GM18870 (cell line): ENCODE measurements around the gene ECSIT.
"Not testable (repeated sequence)": the region's sequence is repeated elsewhere in the genome, so short reads cannot be mapped to it uniquely, and the experiment has no call there.

Source experiments
- ATAC-seq: cut with Tn5 transposase; IDR thresholded peaks from one replicate; pipeline ENCODE4 v1.9.1; 2021; ENCODE audit warnings: moderate library complexity; ENCODE audit not compliant: unreplicated experiment

Gene ECSIT, protein sequence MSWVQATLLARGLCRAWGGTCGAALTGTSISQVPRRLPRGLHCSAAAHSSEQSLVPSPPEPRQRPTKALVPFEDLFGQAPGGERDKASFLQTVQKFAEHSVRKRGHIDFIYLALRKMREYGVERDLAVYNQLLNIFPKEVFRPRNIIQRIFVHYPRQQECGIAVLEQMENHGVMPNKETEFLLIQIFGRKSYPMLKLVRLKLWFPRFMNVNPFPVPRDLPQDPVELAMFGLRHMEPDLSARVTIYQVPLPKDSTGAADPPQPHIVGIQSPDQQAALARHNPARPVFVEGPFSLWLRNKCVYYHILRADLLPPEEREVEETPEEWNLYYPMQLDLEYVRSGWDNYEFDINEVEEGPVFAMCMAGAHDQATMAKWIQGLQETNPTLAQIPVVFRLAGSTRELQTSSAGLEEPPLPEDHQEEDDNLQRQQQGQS

GRCh38 chr19:11528551-11529341, at the start of gene ECSIT:
Gene ECSIT, minus strand, starts transcription at chr19:11529134. Its CDS starts 9,964 bp downstream, at chr19:11519170.
- ATAC-seq = peak; percentile 82

- no peak for ATAC-seq
Observed at GRCh38 chr19:11577451-11578257, 48.7 kb upstream of the ECSIT start, which contains the start of gene ACP5. Gene ACP5, minus strand, starts transcription at chr19:11577645. Its CDS starts 328 bp downstream, at chr19:11577317.

- ATAC-seq = no peak
Observed at GRCh38 chr19:11576227-11576626, 47.3 kb upstream of the ECSIT start.

GRCh38 chr19:11574689-11575088, 45.8 kb upstream of the ECSIT start:
- ATAC-seq = no peak

- ATAC-seq = not testable (repeated sequence)
Observed at GRCh38 chr19:11573763-11574162, 44.8 kb upstream of the ECSIT start.

- ATAC-seq = not testable (repeated sequence)
Observed at GRCh38 chr19:11573354-11573753, 44.4 kb upstream of the ECSIT start.

DNA sequence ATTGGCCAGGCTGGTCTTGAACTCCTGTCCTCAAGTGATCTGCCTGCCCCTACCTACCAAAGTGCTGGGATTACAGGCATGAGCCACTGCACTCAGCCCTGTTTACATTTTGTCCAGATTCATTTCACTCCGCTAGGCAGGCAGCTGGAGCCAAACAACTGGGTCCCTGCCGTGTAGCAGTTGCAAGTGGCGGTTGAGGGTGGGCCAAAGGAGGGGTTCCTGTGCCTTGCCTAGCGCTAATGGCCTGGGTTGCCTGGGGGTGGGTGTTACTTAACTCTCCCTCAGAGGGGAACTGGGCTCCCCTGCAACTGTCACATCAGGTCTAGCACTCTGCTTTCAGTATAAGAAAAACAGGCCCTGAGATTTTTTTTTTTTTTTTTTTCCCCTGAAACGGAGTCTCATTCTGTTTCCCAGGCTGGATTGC, 41.1 kb upstream of the ECSIT start:
- no peak for ATAC-seq

DNA sequence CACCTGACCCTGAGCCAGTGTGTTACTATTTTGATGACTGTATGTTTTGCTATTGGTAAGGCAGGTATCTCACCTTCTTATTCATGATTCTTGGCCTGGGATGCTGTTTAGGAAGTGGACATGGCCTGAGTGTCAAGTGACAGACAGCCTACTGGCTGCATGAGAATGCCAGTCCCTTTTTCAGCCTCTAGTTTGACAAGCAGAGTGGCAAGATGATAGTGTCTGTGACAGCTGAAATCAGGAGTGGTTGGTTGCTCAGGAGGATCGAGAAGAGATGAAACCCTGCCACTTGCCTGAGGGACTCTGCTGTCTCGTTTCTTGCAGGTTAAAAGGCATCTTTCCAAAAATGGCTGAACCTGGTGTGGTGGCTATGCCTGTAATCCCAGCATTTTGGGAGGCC, 37.2 kb upstream of the ECSIT start:
- no peak for ATAC-seq

GRCh38 chr19:11565649-11565980, 36.7 kb upstream of the ECSIT start:
- not testable (repeated sequence) for ATAC-seq

GRCh38 chr19:11564082-11564807, 35.3 kb upstream of the ECSIT start:
- ATAC-seq = not testable (repeated sequence)

DNA sequence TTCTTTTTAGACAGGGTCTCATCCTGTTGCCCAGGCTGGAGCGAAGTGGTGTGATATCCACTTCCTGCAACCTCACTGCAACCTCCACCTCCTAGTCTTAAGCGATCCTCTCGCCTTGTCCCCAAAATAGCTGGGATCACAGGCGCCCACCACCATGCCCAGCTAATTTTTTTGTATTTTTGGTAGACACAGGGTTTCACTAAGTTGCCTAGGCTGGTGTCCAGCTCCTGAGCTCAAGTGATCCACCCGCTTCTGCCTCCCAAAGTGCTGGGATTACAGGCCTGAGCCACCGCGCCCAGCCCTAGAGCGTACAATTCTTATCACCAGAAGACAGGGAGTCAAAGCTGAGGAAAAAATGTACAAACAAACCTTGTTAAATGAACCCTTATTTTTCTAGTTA, 34.6 kb upstream of the ECSIT start:
- no peak for ATAC-seq

DNA sequence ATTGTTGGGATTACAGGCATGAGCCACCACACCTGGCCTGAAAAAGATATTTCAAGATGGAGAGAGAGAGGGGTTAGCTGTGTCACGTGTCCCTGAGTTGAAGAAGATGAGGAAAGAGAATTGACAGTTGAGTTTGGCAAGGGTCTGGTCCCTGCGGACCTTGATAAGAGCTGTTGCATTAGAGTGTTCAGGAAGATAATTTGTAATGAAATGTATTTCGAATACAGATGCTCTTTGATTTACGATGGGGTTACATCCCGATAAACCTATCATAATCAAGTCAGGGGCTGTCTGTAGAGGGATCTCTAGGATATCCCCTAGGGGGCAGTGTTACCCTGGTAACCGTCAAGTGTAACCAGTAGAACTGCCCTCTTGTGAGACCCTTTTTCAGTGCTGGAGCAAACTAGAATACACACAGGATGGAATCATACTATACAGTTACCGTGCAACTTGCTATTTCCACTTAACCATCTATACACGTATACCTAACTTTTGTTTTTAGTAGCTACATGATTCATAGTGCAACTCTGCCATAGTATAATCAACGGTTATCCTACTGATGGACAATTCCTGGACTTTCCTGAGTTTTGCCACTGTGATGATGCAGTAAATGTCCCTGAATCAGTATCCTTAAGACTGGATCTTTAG, 31.6 kb upstream of the ECSIT start:
- peak; percentile 35 for ATAC-seq

- ATAC-seq = peak; percentile 72
Observed at GRCh38 chr19:11558881-11559828, 30.2 kb upstream of the ECSIT start, which contains the start of gene ELOF1. Gene ELOF1, minus strand, starts transcription at chr19:11559230. Its CDS starts 4,883 bp downstream, at chr19:11554347.

GRCh38 chr19:11556634-11557420, 27.9 kb upstream of the ECSIT start:
- no peak for ATAC-seq

GRCh38 chr19:11555246-11555645, 26.3 kb upstream of the ECSIT start:
- ATAC-seq = no peak

DNA sequence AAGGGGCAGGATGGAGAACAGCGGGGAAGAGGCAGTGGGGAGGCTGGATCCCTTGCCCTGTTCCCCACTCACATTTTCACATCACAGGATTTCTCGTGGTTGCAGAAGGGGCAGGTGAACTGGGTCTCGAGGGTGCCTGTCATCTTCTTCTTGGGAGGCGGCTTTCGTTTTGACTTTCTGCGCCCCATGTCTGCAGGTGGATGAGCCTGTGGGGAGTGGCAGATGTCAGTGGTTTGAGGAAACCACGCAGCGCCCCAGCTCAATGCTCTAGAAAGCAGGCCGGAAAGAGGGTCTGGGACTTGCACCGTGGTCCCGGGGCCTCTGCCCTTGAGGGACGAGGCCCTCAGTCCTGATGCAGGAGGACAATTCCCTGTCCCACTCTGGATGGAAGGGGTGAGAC, 25.2 kb upstream of the ECSIT start:
- ATAC-seq = no peak

- ATAC-seq = no peak
Observed at GRCh38 chr19:11552666-11553372, 23.9 kb upstream of the ECSIT start.
